SK-N-SH treated with all-trans-retinoic acid at 6 μM for 48 hours (cell line): ENCODE measurements around the gene LRP5.

Experiments
- ATAC-seq: fragments of 200-7000 bp; cut with Tn5 transposase; 3 replicates; pipeline ENCODE4 v1.9.1; 2020; ENCODE audit warnings: mild to moderate bottlenecking, moderate library complexity
- ARNTL ChIP-seq: fragments of 450-650 bp; formaldehyde crosslinking; IDR thresholded peaks from 2 replicates; pipeline ENCODE4 v1.5.0; 2020; ENCODE audit warnings: low read depth, mild to moderate bottlenecking, moderate library complexity, borderline replicate concordance
- BACH2 ChIP-seq: fragments of 250-450 bp; sonication (Bioruptor Pico); IDR thresholded peaks from 2 replicates; pipeline ENCODE4 v1.9.0; 2021; ENCODE audit warnings: mild to moderate bottlenecking, borderline replicate concordance
- CSDC2 ChIP-seq: fragments of 250-450 bp; sonication (Bioruptor Pico); IDR thresholded peaks from 2 replicates; pipeline ENCODE4 v1.5.0; 2020; ENCODE audit warnings: mild to moderate bottlenecking, moderate library complexity
- GLIS3 ChIP-seq: fragments of 250-450 bp; sonication (Bioruptor Pico); IDR thresholded peaks from 2 replicates; pipeline ENCODE4 v1.5.0; 2020; ENCODE audit warnings: mild to moderate bottlenecking, moderate library complexity
- ISL1 ChIP-seq: fragments of 250-450 bp; sonication (Bioruptor Pico); IDR thresholded peaks from 2 replicates; pipeline ENCODE4 v2.1.2; 2022; ENCODE audit warnings: mild to moderate bottlenecking, moderate library complexity
- OSR1 ChIP-seq: fragments of 250-450 bp; sonication (Bioruptor Pico); IDR thresholded peaks from 2 replicates; pipeline ENCODE4 v1.8.0; 2022; ENCODE audit warnings: moderate library complexity, mild to moderate bottlenecking, inconsistent platforms
- POU6F1 ChIP-seq: fragments of 250-450 bp; sonication (Bioruptor Pico); IDR thresholded peaks from 2 replicates; pipeline ENCODE4 v1.8.0; 2021; ENCODE audit warnings: low read depth, mild to moderate bottlenecking, moderate library complexity, borderline replicate concordance
- PPARA ChIP-seq: fragments of 250-450 bp; sonication (Bioruptor Pico); IDR thresholded peaks from 2 replicates; pipeline ENCODE4 v1.5.0; 2020; ENCODE audit warnings: mild to moderate bottlenecking, borderline replicate concordance
- RARB ChIP-seq: fragments of 250-450 bp; sonication (Bioruptor Pico); IDR thresholded peaks from 2 replicates; pipeline ENCODE4 v1.8.0; 2021; ENCODE audit warnings: mild to moderate bottlenecking, moderate library complexity
- SNAI2 ChIP-seq: fragments of 250-450 bp; sonication (Bioruptor Pico); IDR thresholded peaks from 2 replicates; pipeline ENCODE4 v1.5.0; 2020; ENCODE audit warnings: mild to moderate bottlenecking, moderate library complexity
- TCF4 ChIP-seq: fragments of 250-450 bp; sonication (Bioruptor Pico); IDR thresholded peaks from 2 replicates; pipeline ENCODE4 v1.8.0; 2021; ENCODE audit warnings: mild to moderate bottlenecking, moderate library complexity, borderline replicate concordance
- TOX ChIP-seq: fragments of 250-450 bp; sonication (Bioruptor Pico); IDR thresholded peaks from 2 replicates; pipeline ENCODE4 v1.8.0; 2021; ENCODE audit warnings: mild to moderate bottlenecking, moderate library complexity, borderline replicate concordance
- TSHZ2 ChIP-seq: fragments of 250-450 bp; sonication (Bioruptor Pico); IDR thresholded peaks from 2 replicates; pipeline ENCODE4 v1.5.0; 2020; ENCODE audit warnings: mild to moderate bottlenecking, moderate library complexity
- ZC3H10 ChIP-seq: fragments of 250-450 bp; sonication (Bioruptor Pico); IDR thresholded peaks from 2 replicates; pipeline ENCODE4 v1.5.1; 2021; ENCODE audit warnings: mild to moderate bottlenecking, moderate library complexity
- ZFP3 ChIP-seq: fragments of 250-450 bp; sonication (Bioruptor Pico); IDR thresholded peaks from 2 replicates; pipeline ENCODE4 v1.5.0; 2020; ENCODE audit warnings: mild to moderate bottlenecking, moderate library complexity
- ZFP30 ChIP-seq: fragments of 450-650 bp; formaldehyde crosslinking; IDR thresholded peaks from 2 replicates; pipeline ENCODE4 v1.5.0; 2022; ENCODE audit warnings: mild to moderate bottlenecking, moderate library complexity
- ZNF565 ChIP-seq: fragments of 450-650 bp; formaldehyde crosslinking; conservative IDR thresholded peaks from 2 replicates; pipeline ENCODE4 v1.5.0; 2020; ENCODE audit warnings: low read depth, mild to moderate bottlenecking, moderate library complexity
- ZNF70 ChIP-seq: fragments of 450-650 bp; formaldehyde crosslinking; IDR thresholded peaks from 2 replicates; pipeline ENCODE4 v1.5.0; 2020; ENCODE audit warnings: mild to moderate bottlenecking, moderate library complexity
- ZNF8 ChIP-seq: fragments of 450-650 bp; formaldehyde crosslinking; IDR thresholded peaks from 2 replicates; pipeline ENCODE4 v1.5.0; 2020; ENCODE audit warnings: mild to moderate bottlenecking, moderate library complexity
- TF ChIP-seq, protein P1 (sequence below): fragments of 250-450 bp; sonication (Bioruptor Pico); IDR thresholded peaks from 2 replicates; pipeline ENCODE4 v1.5.1; 2020; ENCODE audit warnings: low read depth, mild to moderate bottlenecking, moderate library complexity
- TF ChIP-seq, protein P2 (sequence below): fragments of 250-450 bp; sonication (Bioruptor Pico); IDR thresholded peaks from 2 replicates; pipeline ENCODE4 v1.5.1; 2021; ENCODE audit warnings: mild to moderate bottlenecking, moderate library complexity

Gene LRP5

GRCh38 chr11:68303083-68303482, 9.3 kb upstream of the LRP5 start:
- TF ChIP-seq TOX (CRISPR knock-in tag) (no peak), SNAI2 (no peak), ZFP30 (no peak), TCF4 (CRISPR knock-in tag) (no peak), RARB (no peak), ISL1 (CRISPR knock-in tag) (no peak), CSDC2 (CRISPR knock-in tag) (no peak), ZC3H10 (CRISPR knock-in tag) (no peak), ZFP3 (CRISPR knock-in tag) (no peak), POU6F1 (CRISPR knock-in tag) (no peak), TSHZ2 (CRISPR knock-in tag) (no peak), ARNTL (CRISPR knock-in tag) (no peak)
- TF ChIP-seq, protein P1, sequence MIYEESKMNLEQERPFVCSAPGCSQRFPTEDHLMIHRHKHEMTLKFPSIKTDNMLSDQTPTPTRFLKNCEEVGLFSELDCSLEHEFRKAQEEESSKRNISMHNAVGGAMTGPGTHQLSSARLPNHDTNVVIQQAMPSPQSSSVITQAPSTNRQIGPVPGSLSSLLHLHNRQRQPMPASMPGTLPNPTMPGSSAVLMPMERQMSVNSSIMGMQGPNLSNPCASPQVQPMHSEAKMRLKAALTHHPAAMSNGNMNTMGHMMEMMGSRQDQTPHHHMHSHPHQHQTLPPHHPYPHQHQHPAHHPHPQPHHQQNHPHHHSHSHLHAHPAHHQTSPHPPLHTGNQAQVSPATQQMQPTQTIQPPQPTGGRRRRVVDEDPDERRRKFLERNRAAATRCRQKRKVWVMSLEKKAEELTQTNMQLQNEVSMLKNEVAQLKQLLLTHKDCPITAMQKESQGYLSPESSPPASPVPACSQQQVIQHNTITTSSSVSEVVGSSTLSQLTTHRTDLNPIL = no peak
- TF ChIP-seq, protein P2, sequence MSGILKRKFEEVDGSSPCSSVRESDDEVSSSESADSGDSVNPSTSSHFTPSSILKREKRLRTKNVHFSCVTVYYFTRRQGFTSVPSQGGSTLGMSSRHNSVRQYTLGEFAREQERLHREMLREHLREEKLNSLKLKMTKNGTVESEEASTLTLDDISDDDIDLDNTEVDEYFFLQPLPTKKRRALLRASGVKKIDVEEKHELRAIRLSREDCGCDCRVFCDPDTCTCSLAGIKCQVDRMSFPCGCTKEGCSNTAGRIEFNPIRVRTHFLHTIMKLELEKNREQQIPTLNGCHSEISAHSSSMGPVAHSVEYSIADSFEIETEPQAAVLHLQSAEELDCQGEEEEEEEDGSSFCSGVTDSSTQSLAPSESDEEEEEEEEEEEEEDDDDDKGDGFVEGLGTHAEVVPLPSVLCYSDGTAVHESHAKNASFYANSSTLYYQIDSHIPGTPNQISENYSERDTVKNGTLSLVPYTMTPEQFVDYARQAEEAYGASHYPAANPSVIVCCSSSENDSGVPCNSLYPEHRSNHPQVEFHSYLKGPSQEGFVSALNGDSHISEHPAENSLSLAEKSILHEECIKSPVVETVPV (CRISPR knock-in tag) = no peak
- TF ChIP-seq, all 23 proteins: peak for 0
- ATAC-seq = no peak

DNA sequence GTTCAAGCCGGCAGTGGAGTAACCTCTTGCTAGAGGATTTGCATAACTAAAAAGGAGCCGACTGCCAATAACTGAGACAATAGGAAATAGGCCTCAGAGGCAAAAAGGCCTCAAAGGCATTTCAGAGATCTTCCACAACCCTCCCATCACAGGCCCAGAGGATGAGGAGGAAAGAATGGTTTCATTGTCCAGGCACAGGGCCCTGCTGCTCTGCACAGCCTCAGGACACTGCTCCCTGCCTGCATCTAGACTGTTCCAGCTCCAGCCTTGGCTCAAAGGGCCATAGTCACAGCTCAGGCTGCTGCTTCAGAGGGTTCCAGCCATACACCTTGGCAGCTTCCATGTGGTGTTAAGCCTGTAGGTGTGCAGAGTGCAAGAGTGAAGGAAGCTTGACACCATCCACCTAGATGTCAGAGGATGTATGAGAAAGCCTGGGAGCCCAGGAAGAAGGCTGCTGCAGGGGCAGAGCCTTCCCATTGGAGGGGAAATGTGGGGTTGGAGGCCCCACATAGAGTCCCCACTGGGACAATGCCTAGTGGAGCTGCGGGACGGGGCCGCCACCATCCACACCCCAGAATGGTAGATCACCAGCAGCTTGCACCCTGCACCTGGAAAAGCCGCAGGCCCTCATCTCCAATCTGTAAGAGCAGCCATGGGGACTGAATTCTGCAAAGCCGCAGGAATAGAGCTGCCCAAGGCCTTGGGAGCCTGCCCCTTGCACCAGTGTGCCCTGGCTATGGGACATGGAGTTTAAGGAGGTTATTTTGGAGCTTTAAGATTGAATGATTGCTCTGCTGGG, 8.2 kb upstream of the LRP5 start:
- no peak for TF ChIP-seq PPARA (CRISPR knock-in tag)
- TF ChIP-seq ARNTL (CRISPR knock-in tag) = no peak
- no peak for TF ChIP-seq ISL1 (CRISPR knock-in tag)
- TF ChIP-seq BACH2 = no peak
- no peak for TF ChIP-seq ZFP3 (CRISPR knock-in tag)
- TF ChIP-seq RARB = no peak
- no peak for TF ChIP-seq TCF4 (CRISPR knock-in tag)
- TF ChIP-seq GLIS3 (CRISPR knock-in tag) = no peak
- TF ChIP-seq POU6F1 (CRISPR knock-in tag) = no peak
- no peak for TF ChIP-seq ZC3H10 (CRISPR knock-in tag)
- TF ChIP-seq ZNF8 (CRISPR knock-in tag) = no peak
- TF ChIP-seq, protein P1 = no peak
- TF ChIP-seq OSR1 (CRISPR knock-in tag) = no peak
- no peak for TF ChIP-seq TOX (CRISPR knock-in tag)
- no peak for TF ChIP-seq ZNF70 (CRISPR knock-in tag)
- TF ChIP-seq TSHZ2 (CRISPR knock-in tag) = no peak
- no peak for TF ChIP-seq ZNF565 (CRISPR knock-in tag)
- no peak for TF ChIP-seq ZFP30
- no peak for TF ChIP-seq SNAI2
- no peak for ATAC-seq
